Right lobe of liver (tissue), 6 donors: ENCODE measurements around the gene TJP1. TPM values are rescaled to one million over a fixed set of nuclear protein-coding genes. Genes with fewer than 3 reads are reported as not detected.

Experiments used
- ATAC-seq, 4 donors: fragments of 200-7000 bp; cut with Tn5 transposase; one replicate each; pipeline ENCODE4 v1.9.1; 2020; ENCODE audit warnings: mild to moderate bottlenecking in 4 of 4, moderate library complexity in 4 of 4
- DNase-seq, 3 donors: peaks; one replicate each; pipeline ENCODE4 v3.0.0-alpha.2; 2020
- H3K27ac ChIP-seq, 3 donors: fragments of 200-600 bp; one replicate each; pipeline ENCODE4 v1.8.0; 2022
- H3K27me3 ChIP-seq, 2 donors: fragments of 200-600 bp; one replicate each; pipeline ENCODE4 v1.8.0; 2022
- H3K36me3 ChIP-seq, 4 donors: fragments of 200-600 bp; sonication (generic) in 1 of 4; one replicate each; pipeline versions ENCODE4 v1.5.1 to v1.8.0; 2017 to 2022; ENCODE audit warnings: control low read depth in 1 of 4
- H3K4me1 ChIP-seq, 4 donors: fragments of 200-600 bp; sonication (generic) in 1 of 4; one replicate each; pipeline versions ENCODE4 v1.5.1 to v1.8.0; 2017 to 2022; ENCODE audit warnings: control low read depth in 1 of 4
- H3K4me3 ChIP-seq, 3 donors: fragments of 200-600 bp; one replicate each; pipeline ENCODE4 v1.8.0; 2022
- H3K9me3 ChIP-seq, 4 donors: fragments of 200-600 bp; sonication (generic) in 1 of 4; one replicate each; pipeline versions ENCODE4 v1.5.1 to v1.8.0; 2017 to 2022; ENCODE audit warnings: control low read depth in 1 of 4
- POLR2A ChIP-seq: fragments of 450-650 bp; IDR thresholded peaks from one replicate; pipeline ENCODE4 v1.6.1; 2017; ENCODE audit warnings: antibody characterized with exemption, mild to moderate bottlenecking
- WGBS: methylation state at CpG from one replicate; pipeline ENCODE4 v1.1.6; 2018; ENCODE audit warnings: low coverage, low lambda C conversion rate; ENCODE audit not compliant: insufficient coverage; ENCODE audit errors: missing lambda C conversion rate; 5-methylcytosine and 5-hydroxymethylcytosine counted together
- intact Hi-C, 2 donors: fragments of 100-400 bp; cut with DNase I; formaldehyde crosslinking; loops; one replicate each; pipeline versions ENCODE4 v1.11.2 to v1.14.1; 2022
- long read RNA-seq: library from polyadenylated mRNA; unstranded; transcript quantifications from one replicate; pipeline ENCODE4 v2.0.0, GENCODE V29; 2019
- total RNA-seq, 6 experiments: library from RNA; depleted of rRNA in 2 of 6; stranded (reverse); fragments of >200 nt in 2 of 6; fragmentation: NEBNext Ultra II Directional in 3 of 6; extraction: Animal tissue kit (Norgen Biotek cat#: 25700) in 3 of 6; gene quantifications; one replicate each; pipeline versions ENCODE4 v1.1.0 to v1.2.4, GENCODE V29; 2016 to 2023
- TF ChIP-seq, protein P1 (sequence below), 4 donors: fragments of 200-600 bp in 3 of 4; fragments of 450-650 bp in 1 of 4; IDR thresholded peaks; one replicate each; pipeline versions ENCODE4 v1.5.1 to v1.8.0; 2016 to 2022; ENCODE audit warnings: antibody characterized with exemption in 4 of 4, mild to moderate bottlenecking in 2 of 4
- donor health status: DM: no; HTN: yes; CAD: no.
- donor health status: DM: no; HTN: no; CAD: no.
- donor health status: DM: no; HTN: no; CAD: no.
- donor health status: DM: no; HTN: yes; CAD: no.
- donor health status: DM: no; HTN: yes; CAD: no.

TJP1 gene
- 10 to 100 TPM; 22.5 to 57.3 (median 35.9) TPM for total RNA-seq
- long read RNA-seq, partial matches to known transcripts = 7 of 7 reads
- long read RNA-seq, other reads (novel, unspliced or antisense) = 0 of 7 reads

DNA sequence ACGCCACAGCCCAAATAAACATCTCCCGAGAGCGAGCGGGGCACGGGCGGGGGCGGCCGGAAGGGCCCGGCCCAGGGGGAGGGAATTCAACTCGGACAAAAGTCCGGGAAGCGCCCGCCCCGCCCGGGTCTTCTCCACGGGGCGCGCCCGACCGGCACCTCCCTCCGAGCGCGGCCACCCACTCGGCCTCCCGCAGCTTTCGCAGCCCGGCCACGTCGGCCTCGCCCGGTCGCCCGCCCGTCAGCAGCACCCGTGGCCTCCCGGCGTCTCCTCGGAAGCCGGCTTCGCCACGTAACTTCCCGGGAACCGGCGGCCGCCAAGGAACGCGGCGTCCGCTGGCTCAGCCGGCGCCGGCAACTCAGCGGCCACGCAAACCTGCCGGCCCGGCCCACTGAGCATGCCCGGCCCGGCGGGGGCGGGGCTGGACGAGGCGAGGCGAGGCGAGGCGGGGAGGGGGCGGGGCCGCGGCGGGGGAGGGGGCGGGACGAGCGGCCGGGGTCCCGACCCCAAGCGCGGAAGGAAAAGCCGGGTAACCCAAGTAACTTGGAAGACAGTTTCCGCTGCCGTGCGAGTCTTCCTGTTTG lies at the start of gene TJP1:
Gene TJP1, minus strand, starts transcription at position 369 of the 584 bp plus-strand sequence. CDS start 440 bp downstream, outside the sequence.
- peak; percentile 87 to 88 (median 87) for DNase-seq
- peak; percentile 79 to 90 (median 88) for ATAC-seq
- Histone ChIP-seq H3K27ac (peak within 1 kb of the TSS; percentile 86 to 98 (median 89)), H3K9me3 (no peaks in the 10 kb centered on the region), H3K27me3 (no peaks in the 10 kb centered on the region), H3K36me3 (no peaks in the 10 kb centered on the region), H3K4me1 (peaks cover 0 to 15% (median 5%) of the 10 kb centered on the region in 4 donors), H3K4me3 (peak within 1 kb of the TSS; percentile 74 to 92 (median 78))
- intact Hi-C loops = no loop called here
- 0% methylated on average over 13 of the region's 80 CpGs for WGBS
- TF ChIP-seq POLR2A = peak; percentile 97
- TF ChIP-seq, protein P1, sequence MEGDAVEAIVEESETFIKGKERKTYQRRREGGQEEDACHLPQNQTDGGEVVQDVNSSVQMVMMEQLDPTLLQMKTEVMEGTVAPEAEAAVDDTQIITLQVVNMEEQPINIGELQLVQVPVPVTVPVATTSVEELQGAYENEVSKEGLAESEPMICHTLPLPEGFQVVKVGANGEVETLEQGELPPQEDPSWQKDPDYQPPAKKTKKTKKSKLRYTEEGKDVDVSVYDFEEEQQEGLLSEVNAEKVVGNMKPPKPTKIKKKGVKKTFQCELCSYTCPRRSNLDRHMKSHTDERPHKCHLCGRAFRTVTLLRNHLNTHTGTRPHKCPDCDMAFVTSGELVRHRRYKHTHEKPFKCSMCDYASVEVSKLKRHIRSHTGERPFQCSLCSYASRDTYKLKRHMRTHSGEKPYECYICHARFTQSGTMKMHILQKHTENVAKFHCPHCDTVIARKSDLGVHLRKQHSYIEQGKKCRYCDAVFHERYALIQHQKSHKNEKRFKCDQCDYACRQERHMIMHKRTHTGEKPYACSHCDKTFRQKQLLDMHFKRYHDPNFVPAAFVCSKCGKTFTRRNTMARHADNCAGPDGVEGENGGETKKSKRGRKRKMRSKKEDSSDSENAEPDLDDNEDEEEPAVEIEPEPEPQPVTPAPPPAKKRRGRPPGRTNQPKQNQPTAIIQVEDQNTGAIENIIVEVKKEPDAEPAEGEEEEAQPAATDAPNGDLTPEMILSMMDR (IDR thresholded peaks at IDR 0.05) = peak in 1 of 4 donors; percentile 2

DNA sequence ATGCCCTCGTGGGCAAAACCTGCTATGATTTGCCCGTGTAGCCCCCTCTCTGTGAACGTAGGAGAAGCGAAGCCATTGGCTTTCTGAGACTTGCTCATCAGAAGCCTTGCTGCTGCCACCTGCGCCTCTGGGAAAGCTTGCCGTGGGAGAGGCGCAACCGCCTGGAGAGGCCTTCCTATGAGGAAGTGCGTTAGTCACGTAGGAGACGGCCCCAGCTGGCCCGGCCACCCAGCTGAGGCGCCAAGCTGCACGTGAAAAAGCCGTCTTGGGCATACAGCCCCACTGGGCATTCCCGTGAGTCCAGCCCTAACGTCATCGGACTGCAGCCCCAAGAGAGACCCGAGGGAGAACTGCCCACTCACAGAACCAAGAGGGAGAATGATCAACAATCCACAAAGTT lies 49.1 kb upstream of the TJP1 start:
- DNase-seq = no peak
- H3K4me3 ChIP-seq = no peak overlapping the region
- no peaks in the 10 kb centered on the region for H3K36me3 ChIP-seq
- no peak for TF ChIP-seq POLR2A
- TF ChIP-seq, protein P1 (IDR thresholded peaks at IDR 0.05) = no peak
- H3K27ac ChIP-seq = no peak overlapping the region
- no peaks in the 10 kb centered on the region for H3K4me1 ChIP-seq
- ATAC-seq = peak in 3 of 4 donors; percentile 20 to 58 (median 37)
- no peaks in the 10 kb centered on the region for H3K9me3 ChIP-seq
- H3K27me3 ChIP-seq = no peaks in the 10 kb centered on the region
- 87% methylated on average over 6 of the region's 19 CpGs for WGBS
- intact Hi-C loops = no loop called here

DNA sequence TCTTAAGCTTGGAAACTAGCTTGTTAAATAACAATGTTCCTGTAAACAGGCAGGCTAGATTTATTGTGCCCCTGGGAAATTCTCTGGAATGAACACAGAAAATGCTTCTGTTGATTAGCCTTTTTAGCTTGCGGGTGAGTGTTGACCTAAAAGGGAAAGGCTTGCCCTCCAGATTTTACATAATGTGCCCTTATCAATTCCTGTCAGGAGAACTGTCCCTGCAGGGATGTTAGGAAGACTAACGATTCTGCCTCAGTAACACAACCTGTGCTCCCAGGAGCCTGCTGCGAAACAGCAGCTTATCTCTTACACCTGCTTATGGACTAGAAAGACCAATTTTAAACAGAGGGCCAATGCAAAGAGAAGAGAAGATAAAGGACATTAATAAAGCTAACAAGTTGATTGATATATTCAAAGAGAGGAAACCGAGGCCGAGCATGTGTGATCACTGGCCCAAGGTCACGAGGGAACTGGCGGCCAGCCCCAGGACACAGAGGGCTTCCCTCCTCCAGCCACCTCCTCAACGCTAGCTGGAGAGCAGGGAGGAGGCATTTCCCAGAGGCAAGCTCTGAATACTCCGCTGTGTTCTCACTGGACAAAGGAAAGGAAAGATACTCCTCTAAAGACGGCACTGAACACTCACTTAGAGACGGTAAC lies 48.4 kb upstream of the TJP1 start:
- Histone ChIP-seq H3K36me3 (no peaks in the 10 kb centered on the region), H3K4me1 (no peaks in the 10 kb centered on the region), H3K27me3 (no peaks in the 10 kb centered on the region), H3K9me3 (no peaks in the 10 kb centered on the region), H3K27ac (no peak overlapping the region), H3K4me3 (no peak overlapping the region)
- WGBS = 42% methylated on average over 7 of the region's 11 CpGs
- TF ChIP-seq, protein P1 (IDR thresholded peaks at IDR 0.05) = no peak
- TF ChIP-seq POLR2A = no peak
- intact Hi-C loops = no loop called here
- peak in 1 of 3 donors; percentile 25 for DNase-seq
- peak; percentile 41 to 79 (median 68) for ATAC-seq

DNA sequence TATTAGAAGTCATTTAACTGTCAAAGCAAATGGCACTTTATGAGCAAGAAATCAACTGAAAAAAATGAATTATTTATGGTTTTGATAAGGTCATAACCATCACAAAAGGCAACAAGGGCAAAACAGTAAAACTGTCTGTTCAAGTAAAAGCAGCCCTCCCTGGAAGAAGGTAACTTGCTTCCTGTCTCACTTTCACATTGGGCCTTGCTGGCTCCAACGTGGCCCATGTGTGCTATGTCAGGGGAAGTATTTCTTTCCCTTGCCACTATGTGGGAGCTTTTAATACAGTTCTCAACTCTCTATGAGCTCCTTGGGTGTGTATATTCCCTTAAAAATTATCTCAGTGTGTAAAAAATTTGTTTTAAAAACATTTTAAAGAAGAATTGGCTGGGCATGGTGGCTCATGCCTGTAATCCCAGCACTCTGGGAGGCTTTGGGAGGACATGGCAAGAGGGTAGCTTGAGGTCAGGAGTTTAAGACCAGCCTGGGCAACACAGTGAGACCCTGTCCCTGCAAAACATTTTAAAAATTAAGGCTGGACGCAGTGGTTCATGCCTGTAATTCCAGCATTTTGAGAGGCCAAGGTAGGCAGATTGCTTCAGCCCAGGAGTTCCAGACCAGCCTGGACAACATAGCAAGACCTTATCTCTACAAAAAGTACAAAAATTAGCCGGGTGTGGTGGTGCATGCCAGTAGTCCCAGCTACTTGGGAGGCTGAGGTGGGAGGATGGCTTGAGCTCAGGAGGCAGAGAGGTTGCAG lies 45.2 kb upstream of the TJP1 start:
- no peak overlapping the region for H3K27ac ChIP-seq
- no peaks in the 10 kb centered on the region for H3K36me3 ChIP-seq
- H3K27me3 ChIP-seq = no peaks in the 10 kb centered on the region
- ATAC-seq = no peak
- no peak for DNase-seq
- no peaks in the 10 kb centered on the region for H3K9me3 ChIP-seq
- no peak for TF ChIP-seq POLR2A
- TF ChIP-seq, protein P1 (IDR thresholded peaks at IDR 0.05) = no peak
- H3K4me1 ChIP-seq = no peaks in the 10 kb centered on the region
- intact Hi-C loops = no loop called here
- H3K4me3 ChIP-seq = no peak overlapping the region
- WGBS = 59% methylated on average over 2 of the region's 3 CpGs
